HG03439 (cell line): ENCODE results near the gene COPS3.

Experiments
- ATAC-seq: cut with Tn5 transposase; IDR thresholded peaks from one replicate; pipeline ENCODE4 v1.9.1; 2021; ENCODE audit warnings: mild to moderate bottlenecking, moderate library complexity; ENCODE audit not compliant: unreplicated experiment

Gene COPS3

DNA sequence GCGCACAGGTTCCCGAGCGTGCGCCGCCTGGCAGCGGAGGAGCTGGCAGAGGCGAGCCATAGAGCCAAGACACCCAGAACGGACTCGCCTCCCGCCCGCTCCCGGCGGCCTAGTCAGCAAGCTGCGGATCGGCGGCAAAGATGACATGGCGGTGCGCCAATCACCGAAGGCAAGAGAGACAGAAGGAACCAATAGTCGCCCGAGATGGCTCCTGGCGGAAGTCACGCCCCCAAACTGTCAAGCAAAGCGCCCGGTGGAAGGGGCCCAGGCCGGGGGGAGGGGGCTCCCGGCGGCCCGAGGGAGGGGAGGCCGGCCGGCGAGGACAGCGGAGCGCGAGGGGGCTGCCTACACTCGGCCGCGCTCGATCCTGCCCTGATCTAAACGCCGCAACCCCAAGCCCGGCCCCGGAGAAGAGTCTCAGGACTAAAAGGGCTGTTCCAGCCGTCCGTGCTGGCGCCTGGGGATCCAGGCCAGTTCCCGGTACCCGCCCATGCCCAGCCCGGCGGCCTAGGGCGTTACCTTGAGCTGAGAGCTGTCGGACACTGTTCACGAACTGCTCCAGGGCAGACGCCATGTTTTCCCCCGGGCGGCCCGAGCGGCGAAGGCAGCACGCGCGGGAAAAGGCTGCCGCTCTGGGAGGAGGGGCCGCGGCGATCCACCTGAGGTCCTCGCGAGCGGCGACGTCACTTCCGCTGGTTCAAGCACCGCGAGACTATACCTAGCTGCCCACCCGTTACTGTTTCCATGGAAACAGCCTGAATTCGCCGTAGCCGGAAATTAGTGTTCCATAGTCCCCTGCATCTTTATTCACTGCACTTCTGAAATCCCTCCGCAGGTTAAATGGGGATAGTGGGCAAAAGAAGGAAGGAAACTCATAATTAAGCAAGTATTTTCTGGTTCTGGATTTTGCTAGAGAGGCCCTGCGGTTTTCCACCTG lies at the start of gene COPS3:
Gene COPS3, minus strand, starts transcription at position 634 of the 937 bp plus-strand sequence. Its CDS starts 60 bp downstream, at position 574.
- ATAC-seq = peak; percentile 85

DNA sequence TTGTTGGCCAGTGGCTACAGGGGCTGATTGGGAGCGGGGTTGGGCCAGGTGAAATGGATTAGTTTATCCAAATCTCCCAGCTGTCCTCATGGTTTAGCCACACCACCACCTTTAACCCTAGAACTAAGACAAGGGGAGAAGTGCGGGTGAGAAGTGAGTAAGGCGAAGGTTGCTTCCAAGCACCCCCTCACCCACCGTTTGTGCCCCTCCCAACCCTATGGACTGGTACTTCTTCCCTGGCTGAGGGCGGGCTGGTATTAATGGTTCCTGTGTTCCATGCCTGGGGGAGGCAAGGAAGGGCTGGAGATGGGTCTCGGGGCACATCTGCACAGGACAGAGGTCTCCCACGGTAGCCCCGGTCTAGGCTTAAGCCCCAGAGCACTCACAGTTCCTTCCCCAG lies 47.2 kb upstream of the COPS3 start:
- ATAC-seq = no peak

DNA sequence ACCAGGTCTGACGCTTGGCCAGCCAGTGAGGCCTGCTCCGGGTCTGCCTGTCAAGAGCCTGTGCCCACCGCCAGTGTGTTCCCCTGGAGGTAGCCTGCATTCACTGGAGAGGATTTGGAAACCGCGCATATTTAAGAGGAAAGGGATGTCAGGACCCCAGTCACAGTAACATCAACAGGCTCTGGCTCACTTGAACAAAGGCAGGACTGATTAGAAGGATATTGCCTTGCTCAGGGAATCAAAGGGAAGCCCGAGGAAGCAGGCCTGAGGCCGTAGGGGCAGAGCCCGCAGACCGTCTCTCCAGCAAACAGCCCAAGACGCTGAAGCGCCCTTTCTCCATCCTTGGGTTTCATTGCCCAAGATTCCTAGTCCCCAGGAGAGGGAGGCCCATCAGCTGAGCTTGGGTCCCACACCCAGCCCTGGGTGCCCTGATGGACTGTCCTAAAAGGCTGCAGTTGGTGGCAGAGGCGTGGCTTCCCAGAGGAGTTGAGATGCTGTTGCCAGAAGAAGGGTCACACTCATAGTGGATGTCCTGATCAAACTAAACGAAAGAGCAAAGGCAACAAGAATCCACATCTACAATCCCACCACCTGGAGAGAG lies 45.3 kb upstream of the COPS3 start:
- ATAC-seq = no peak

DNA sequence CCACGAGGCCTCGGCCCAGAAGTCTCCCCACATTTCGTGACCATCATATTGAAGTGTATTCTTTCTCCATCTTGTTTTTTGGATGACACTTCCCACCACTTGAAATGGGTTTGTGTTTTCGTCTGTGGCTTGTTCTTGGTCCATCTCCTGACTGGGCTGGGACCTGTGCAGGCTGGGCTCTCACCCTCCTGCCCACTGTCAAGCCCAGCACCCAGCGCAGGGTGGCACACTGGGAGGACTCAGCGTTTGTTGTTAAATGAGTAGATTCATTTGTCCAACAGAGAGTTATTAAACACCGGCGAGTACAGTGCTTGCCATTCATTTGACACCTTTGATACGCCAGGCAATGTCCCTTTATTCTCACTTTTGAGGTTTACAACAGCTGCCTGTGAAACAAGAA lies 44.8 kb upstream of the COPS3 start:
- ATAC-seq = no peak

DNA sequence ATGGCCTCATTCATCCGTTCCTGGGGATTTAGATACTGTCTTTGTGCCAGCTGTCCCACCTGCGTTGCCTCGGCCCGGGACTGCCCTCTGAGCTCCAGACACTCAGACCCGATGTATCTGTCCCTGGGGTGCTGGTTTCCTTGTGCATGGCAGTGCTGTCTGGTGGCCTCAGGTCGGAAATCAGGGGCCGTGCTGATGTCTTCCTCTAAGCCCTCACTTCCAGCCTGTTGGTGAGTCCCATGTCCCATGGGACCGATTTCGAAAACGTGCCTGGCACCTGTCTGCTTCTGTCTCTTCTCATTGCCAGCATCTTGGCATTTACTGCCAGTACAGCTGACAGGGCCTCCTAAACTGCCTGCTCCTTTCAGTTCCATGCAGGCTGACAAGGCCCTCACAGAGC lies 44.2 kb upstream of the COPS3 start:
- ATAC-seq = no peak

DNA sequence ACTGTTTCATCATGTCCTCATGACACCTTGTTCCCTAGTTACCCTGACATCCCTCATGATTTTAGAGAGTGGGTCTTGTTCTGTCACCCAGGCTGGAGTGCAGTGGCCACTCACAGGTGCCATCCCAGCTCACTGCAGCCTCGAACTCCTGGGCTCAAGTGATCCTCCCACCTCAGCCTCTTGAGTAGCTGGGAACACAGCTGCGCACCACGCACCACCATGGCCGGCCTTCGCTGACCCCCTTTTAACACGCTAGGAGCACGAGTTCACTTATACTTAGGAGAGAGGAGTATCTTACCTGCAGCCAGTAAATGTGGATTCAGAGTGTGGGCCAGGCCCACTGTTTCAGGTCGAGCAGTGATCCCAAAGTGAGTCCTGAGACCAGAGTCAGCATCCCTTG lies 43.6 kb upstream of the COPS3 start:
- ATAC-seq = no peak

DNA sequence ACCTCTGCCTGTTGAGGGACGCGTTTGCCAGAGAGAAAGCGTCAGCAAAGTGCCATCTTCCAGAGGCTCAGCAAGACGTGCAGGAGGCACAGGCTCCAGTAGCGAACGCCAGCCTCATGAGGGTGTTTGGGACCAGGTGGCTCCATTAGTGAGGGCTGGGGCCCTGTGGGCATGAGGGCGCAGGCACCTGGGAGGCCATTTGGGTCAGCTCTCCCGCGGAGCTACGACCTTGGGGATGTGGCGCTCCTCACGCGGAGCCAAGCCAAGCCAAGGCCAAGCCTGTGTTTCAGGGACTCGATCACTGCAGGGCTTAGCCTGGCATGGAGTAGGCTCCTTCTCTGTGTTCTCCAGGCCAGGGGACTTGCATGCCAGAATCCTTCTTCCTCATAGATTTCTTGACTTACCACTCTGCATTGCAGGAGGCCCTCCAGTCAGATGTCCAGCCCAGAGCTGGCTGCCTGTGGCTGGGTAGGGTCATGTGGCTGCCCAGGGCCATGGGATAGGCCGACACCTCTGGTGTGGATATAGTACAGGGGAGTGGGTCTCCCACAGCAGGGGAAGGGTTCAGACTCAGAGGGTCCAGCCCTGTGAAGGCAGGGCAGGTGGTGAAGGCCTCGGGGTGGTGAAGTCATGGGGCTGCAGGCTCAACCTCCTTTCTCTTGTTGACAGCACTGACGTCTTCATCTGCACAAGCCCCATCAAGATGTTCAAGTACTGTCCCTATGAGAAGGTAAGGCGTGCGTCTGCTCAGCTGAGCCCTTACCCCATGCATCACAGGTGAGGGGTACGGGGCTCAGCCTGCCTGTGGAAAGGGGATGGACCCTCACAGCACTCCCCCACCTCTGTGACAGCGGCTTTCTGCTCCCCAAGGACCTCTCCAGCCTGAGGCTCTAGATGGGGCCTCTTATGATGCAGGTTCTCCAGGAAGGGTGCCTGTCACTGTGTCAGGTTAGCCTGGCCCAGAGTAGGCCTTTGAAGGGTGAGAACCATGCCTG lies 41.8 kb upstream of the COPS3 start:
- no peak for ATAC-seq

DNA sequence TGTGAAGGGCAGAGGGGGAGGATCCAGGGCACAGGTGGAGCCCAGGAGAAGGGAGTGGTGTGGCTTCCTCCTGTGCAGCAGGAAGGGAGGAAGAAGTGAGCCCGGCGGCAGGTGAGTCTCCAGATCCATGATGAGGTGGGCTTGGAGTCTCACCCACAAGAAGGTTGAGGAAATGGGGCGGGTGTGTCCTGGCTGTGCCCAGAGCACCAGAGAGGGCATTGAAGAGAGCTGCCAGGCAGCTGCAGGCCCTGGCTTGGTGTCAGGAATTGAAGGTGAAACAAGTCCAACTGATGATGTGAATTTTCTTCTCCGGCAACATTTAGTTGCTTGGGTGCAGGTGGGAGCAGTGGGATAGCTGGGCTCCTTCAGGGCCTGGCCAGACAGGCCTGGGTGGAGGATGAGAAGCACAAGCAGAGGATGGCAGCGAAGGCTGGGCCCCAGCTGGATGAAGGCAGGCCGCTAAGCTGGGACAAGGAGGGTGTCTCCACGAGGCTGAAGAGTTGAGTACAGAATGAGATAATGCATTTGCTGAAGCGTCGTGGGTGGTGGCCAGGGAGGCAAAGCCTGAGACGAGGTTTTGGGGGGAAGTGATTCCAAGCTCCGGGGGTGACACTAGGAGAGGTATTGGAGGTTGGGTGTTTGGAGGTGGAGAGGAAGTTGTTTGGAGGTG lies 40.4 kb upstream of the COPS3 start:
- ATAC-seq = no peak

DNA sequence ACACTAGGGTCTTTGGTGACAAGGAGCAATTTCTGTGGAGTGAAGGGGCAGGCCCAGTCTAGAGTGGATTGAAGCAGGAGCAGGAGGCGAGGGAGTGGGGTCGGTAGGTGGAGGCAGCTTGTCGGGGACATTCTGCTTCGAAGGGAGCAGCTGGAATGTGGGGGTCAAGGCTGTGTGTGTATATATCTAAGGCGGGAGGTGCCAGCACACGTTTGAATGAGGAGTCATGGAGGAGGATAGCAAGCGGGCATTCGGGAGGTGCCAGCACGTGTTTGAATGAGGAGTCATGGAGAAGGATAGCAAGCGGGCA lies 39.8 kb upstream of the COPS3 start:
- no peak for ATAC-seq

GRCh38 chr17:17320188-17320910 lies 39.3 kb upstream of the COPS3 start:
- no peak for ATAC-seq

GRCh38 chr17:17315142-17315821 lies 34.2 kb upstream of the COPS3 start:
- ATAC-seq = no peak

- ATAC-seq = no peak
These were observed 33.5 kb upstream of the COPS3 start for GRCh38 chr17:17314501-17315071.

DNA sequence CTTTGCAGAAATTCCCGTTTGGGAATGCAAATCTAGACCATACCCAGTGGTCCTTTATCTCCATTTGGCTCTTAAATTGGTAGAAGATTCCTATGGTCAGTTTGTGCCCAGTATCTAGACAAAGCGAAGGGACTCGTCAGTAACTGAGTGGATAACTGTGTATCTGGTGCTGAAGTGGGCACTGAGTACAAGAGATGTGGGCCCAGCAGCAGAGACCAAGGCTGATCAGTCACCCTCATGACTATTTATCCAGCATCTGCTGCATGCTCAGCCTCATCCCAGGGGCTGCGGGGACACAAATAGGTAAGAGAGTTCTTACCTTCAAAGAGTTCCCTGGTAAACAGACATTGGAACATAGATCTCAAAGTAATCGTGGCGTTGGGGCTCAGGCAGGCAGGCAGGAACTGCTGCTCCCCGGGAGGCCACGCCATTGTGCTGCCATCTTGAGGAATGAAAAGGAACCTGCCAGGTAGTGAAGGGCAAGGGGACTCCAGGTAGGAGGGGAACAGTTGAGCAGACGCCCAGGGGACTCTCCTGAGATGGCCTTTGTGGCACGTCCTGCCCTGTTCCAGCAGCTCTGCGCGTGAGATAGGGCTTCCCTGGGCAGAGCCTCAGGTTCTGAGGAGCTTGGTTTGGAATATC lies 32.4 kb upstream of the COPS3 start:
- no peak for ATAC-seq

- ATAC-seq = no peak
These were observed 28.3 kb upstream of the COPS3 start for GRCh38 chr17:17309356-17309755.

GRCh38 chr17:17305281-17305801 lies 24.3 kb upstream of the COPS3 start:
- peak; percentile 63 for ATAC-seq

DNA sequence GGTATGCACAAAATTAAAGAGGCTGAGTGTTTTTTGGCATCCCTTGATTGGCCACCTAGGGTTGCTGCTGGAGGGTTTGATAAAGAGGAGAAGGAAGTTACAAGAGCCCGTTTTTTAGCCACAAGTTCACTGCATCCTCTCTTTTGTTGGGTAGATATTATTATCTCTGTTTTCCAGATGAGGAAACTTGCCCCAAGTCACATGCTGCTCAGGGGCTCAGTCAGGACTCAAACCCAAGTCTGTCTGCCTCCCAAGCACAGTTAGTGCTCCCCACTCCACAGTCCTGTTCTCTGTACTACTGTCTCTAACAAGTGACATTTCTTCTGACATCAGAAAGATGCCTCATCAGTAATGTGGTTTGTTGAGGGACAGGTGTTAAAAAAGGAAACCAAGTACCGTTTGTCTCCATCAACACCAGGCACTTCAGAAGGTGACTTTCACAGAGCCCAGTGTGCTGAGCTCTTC lies 23.5 kb upstream of the COPS3 start:
- ATAC-seq = no peak

- no peak for ATAC-seq
These were observed 22.9 kb upstream of the COPS3 start for GRCh38 chr17:17303847-17304490.
